HG03103 (cell line): ENCODE data around the gene TDRD7.
A peak's percentile ranks its signal among the peaks of the same experiment; 100 is the strongest.

Source experiments
- ATAC-seq: cut with Tn5 transposase; IDR thresholded peaks from one replicate; pipeline ENCODE4 v1.9.1; 2021; ENCODE audit warnings: low read depth; ENCODE audit not compliant: unreplicated experiment

TDRD7 gene

GRCh38 chr9:97524424-97524823 is 112.5 kb downstream of the TDRD7 start:
- no peak for ATAC-seq

- no peak for ATAC-seq
Observed at GRCh38 chr9:97525451-97525850, 113.6 kb downstream of the TDRD7 start.

- no peak for ATAC-seq
Observed at GRCh38 chr9:97526895-97527575, 115.1 kb downstream of the TDRD7 start.

GRCh38 chr9:97527626-97528528 is 116.0 kb downstream of the TDRD7 start:
- ATAC-seq: peak; percentile 39

GRCh38 chr9:97528529-97529230 is 116.8 kb downstream of the TDRD7 start:
- ATAC-seq: peak; percentile 29

- ATAC-seq: peak; percentile 85
Observed at GRCh38 chr9:97529363-97530076, 117.6 kb downstream of the TDRD7 start.

GRCh38 chr9:97531888-97532376 is 120.0 kb downstream of the TDRD7 start:
- no peak for ATAC-seq

- no peak for ATAC-seq
Observed at GRCh38 chr9:97534185-97534584, 122.3 kb downstream of the TDRD7 start.

- ATAC-seq: no peak
Observed at GRCh38 chr9:97534961-97535594, 123.2 kb downstream of the TDRD7 start.

GRCh38 chr9:97535771-97536170 is 123.9 kb downstream of the TDRD7 start:
- ATAC-seq: no peak

GRCh38 chr9:97536480-97536879 is 124.6 kb downstream of the TDRD7 start:
- no peak for ATAC-seq

- no peak for ATAC-seq
Observed at GRCh38 chr9:97543561-97543960, 131.7 kb downstream of the TDRD7 start.

GRCh38 chr9:97545486-97545885 is 133.6 kb downstream of the TDRD7 start:
- ATAC-seq: no peak
